ENCODE data around the gene RPS21.
"Not testable (repeated sequence)": the region's sequence is repeated elsewhere in the genome, so short reads cannot be mapped to it uniquely, and the experiment has no call there.

RPS21 gene

DNA sequence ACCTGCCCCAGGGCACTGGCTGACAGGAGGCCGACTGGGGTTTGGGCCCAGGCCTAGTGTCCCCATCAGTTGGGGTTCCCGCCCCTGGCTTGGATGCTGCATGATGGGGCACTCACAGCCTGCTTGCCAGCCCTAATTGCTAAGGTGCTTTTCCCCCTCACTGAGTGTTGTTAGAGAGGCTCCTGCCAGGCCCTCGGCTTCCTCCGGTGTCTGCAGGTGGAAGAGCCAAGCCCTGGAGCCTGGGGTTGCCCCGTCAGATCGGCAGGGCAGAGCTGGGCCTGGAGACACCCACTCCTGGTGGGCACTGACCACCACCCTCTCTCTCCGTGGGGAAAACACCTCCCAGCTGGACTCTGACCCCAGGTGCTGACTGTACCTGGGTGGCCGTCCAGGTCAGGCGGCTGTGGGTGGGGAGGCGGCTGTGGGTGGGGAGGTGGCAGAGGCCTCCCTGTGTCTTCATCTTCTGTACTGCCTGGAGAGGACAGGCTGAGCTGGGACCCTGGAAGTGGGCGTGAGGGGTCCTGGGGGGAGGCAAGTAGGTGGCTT is 26.2 kb downstream of the RPS21 start:
- DNase-seq, result no peak

DNA sequence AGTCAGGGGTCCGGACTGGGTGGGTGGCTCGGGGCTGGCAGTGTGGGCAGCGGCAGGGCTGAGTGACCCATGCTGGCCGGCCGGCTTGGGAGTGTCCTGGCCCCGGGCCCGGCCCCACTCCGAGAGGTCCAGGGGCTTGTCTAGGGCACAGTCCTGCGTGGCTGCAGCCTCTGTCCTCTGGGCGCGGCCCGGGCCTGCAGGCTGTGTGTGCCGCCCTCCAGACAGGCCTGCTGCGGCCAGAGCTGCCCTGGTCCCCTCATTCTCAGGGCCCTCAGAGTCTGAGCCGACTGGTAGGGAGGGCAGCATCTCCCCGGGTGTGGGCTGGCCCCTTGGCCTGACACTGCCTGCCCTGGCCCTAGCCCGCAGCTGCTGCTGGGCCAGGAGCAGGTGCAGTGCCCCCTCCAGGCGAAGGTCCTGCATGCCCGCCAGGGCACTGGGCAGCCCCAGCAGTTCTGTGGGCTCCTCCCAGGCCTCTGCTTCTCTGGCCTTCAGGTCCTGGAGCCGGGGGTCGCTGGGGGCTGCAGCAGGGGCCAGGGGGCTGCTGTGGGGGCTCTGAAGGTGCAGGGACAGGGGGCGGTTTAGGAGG is 27.1 kb downstream of the RPS21 start:
- no peak for DNase-seq

GRCh38 chr20:62415354-62416111 is 28.6 kb downstream of the RPS21 start:
- DNase-seq, result no peak

DNA sequence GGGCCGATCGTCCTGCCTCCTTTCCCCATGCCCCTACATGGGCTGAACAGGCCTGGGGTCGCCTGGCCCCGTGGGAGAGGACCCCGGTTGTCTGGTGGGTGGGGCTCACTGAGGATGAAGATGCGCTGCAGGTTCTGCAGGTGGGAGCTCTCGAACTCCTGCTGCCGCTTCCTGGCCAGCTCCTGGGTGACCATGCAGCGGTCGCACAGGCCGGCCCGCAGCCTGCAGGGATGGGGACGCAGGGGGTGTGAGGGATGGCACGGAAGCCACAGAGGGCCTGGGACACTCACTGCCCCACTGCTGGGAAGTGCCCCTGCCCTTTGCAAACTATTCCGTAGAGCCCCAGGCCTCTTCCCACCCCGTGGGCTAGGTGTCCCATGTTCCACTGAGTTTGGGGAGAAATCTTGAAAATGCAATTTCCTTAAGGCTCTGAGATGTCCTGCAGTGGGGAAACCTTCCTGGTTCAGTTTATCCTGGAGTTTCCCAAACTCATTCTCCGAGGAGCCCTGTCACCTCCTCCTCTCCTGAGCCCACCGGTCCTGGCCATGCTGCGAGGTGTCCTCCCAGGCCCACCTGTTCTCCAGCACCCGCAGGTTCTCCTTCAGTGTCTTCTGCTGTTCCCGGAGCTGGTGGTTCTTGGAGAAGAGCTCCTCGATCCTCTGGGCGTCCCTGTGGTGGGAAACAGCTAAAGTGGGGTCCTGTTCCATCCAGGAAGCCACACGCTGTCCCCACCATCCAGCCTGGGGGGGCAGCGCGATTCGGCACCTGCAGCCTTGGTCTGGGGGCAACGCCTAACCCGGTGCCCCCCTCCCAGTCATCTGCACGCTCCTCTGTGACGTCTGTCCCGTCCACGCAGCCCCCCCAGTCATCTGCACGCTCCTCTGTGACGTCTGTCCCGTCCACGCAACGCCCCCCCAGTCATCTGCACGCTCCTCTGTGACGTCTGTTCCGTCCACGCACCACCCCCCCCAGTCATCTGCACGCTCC is 30.0 kb downstream of the RPS21 start:
- DNase-seq, result no peak

DNA sequence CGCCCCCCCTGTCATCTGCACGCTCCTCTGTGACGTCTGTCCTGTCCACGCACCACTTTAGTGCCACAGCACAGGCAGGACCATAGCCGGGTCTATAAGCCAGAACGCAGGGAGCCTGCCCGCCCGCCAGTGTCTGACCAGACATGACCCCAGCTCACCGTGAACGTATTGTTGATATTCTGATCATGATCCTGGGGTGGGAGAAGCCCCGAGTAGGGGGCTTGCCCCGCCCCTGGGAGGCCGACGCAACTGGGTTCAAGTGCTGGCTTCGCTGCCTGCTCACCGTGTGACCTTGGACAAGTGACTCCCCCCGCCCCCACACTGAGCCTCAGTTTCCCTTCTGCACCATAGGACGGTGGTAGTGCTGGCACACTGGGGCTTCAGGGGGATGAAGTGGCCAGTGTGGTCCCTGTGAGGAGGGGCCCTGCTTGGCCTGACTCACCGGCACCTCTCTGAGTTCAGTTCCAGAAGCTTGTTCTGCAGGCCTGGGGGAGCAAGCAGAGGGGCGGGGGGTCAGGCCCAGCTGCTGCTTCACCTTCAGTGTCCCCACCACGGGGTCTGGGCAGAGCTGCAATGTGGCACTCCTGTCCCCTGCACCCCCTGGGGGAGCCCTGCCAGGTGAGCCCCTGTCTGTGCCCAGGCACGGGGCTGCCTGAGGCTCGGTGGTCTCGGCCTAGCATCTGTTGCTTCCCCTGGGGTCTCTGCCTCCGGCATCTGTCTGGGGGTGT is 31.2 kb downstream of the RPS21 start:
- no peak for DNase-seq

- DNase-seq, result no peak
Measured at GRCh38 chr20:62418709-62419487, 32.0 kb downstream of the RPS21 start.

DNA sequence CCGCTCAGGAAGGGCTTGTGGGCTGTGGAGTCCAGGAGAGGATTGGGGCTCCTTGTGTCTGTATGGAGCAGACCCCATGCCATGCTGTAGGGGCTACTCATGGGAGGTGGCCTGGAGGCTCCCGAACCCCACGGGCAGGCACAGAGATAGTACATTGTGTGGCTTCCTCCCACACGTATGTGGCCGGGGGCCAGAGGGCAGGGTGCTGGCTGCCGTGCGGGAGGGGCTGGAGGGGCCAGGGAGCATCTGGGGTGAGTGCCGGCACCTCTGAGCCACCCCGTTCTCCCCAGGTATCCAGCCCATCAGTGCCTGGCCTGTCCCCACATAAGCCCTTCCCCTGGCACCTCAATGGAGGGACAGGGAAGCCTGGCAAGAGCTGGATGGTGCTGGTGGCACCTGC is 32.9 kb downstream of the RPS21 start:
- no peak for DNase-seq

DNA sequence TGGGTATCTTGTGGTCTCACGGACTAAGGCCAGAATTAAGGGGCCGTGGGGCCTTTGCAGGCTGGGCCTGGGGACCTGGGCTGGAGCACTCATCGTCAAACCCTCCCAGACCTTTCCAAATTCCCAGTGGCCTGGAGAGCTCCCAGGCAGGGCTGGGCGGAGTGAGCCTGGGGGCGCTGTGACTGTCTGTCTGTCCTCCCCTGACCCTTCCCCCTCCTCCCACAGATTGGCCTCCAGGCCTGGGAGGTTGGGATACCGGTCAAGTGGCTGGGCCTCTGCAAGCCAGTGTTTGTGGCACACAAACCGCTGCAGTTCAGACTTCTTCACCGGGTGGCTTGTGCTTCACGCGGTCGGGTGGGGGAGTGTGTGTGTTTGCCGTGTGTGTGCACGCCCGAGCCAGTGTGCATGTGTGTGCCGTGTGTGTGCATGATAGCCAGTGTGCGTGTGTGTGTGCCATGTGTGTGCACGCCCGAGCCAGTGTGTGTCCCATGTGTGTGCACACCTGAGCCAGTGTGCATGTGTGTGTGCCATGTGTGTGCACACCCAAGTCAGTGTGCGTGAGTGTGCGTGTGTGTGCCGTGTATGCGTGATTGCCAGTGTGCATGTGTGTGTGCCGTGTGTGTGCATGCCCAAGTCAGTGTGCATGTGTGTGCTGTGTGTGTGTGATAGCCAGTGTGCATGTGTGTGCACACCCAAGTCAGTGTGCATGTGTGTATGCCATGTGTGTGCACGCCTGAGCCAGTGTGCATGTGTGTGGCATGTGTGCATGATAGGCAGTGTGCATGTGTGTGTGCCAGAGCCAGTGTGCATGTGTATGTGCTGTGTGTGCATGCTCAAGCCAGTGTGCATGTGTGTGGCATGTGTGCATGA is 34.2 kb downstream of the RPS21 start:
- no peak for DNase-seq

DNA sequence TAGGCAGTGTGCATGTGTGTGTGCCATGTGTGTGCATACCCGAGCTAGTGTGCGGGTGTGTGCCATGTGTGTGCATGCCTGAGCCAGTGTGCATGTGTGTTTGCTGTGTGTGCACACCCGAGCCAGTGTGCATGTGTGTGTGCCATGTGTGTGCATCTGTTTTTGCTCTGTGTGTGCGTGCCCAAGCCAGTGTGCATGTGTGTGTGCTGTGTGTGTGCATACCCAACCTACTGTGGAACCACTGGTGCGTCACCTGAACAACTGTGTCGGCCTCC is 34.8 kb downstream of the RPS21 start:
- no peak for DNase-seq

GRCh38 chr20:62422636-62423325 is 35.9 kb downstream of the RPS21 start:
- no peak for DNase-seq

DNA sequence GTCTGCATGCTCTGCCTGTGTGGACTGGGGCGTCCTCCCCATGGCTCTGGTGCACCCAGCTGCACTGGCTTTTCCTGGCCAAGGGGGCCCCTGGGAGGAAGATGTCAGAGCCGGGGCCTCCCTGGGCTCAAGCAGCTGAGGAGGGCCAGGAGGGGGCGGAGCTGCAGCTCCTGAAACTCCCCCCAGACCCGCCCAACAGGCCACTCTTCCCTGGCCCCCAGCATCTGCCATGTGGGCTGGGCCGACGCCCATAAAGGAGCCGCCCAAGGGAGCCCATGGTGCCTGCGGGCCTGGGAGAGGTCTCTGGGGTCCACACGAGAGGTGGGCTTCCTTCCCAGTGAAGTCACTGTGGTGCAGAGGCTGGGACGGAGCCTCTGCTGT is 36.4 kb downstream of the RPS21 start:
- no peak for DNase-seq

DNA sequence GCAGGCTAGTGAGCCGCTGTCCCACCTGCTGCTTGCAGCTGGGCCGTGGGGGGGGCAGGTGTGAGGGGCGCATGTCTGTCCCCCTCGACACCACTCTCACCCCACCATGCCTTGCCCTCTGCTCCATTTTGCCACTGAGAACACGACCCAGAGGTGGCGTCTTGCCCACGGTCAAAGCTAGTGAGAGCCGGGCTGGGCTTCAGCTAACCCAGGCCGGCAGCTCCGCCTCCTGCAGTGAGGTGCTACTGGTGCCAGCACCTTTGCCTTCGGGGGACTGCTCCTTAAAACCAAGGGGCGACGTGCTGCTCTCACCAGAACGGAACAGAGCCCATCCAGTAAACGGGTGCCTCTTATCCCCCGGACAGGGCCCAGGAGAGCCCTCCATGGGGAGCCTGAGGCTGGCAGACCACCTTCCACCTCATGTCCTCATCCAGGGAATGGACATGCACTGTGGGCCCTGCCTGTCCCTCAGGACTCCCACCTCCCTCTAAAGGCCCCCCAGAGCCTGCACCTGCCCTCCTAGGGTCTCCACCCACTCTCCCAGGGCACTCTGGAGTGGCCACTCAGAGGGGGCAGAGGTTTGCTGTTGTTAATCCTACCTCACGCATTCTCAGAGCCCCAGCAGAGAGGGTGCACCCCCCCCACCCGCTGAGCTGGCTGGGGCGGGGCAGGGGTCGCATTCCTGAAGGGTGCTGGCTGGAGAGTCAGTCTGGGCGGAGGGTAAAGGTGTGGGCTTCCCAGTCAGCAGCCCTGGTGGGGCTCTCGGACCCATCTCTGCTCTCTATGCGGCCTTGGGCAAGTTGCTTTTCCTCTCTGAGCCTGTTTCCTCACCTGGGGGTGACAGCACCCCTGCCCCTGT is 37.6 kb downstream of the RPS21 start:
- DNase-seq, result no peak

DNA sequence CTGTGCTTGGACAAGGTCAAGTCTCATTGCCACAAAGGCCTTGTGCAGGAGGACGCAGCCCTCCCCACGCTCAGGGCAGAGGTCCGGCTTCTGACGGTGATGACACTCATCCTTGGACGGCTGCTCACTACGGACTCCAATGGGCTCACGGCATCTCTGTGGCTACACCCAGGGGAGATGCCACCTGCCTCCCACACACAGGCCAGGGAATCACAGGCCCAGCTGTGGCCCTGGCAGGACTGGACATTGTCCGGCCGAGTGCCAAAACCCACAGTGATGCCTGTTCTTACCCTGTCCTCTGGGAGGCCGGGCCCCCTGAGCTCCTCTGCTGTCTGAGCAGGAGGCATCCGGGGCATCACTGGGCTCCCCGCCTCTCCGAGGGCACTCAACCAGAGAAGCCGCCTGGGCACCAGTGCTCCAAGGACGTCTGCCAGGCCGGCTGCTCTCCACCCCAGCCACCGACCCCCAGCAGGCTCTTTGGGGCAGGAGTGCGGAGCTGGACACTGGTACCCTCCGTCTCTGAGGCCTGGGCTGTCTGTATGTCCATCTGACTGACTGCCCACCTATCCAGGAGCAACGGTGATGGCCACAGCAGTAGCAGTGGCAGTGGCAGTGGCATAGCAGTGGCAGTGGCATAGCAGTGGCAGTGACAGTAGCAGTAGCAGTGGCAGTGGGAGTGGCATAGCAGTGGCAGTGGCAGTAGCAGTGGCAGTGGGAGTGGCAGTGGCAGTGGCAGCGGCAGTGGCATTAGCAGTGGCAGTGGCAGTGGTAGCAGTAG is 38.6 kb downstream of the RPS21 start:
- no peak for DNase-seq

DNA sequence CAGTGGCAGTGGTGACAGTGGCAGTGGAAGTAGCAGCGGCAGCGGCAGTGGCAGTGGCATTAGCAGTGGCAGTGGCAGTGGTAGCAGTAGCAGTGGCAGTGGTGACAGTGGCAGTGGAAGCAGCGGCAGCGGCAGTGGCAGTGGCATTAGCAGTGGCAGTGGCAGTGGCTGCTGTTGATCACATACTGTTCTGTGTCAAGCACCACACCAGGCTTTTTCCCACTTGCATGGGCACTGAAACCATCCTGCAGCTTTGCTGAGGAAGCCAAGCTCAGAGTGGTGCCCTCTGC is 39.1 kb downstream of the RPS21 start:
- not testable (repeated sequence) for DNase-seq

GRCh38 chr20:62426699-62427131 is 39.8 kb downstream of the RPS21 start:
- no peak for DNase-seq

GRCh38 chr20:62427172-62428001 is 40.5 kb downstream of the RPS21 start, which contains the start of gene RBBP8NL:
Gene RBBP8NL (minus strand): TSS chr20:62427539. CDS start chr20:62419647, 7,892 bp downstream.
- DNase-seq, result no peak

- DNase-seq, result no peak
Measured at GRCh38 chr20:62428002-62428372, 41.1 kb downstream of the RPS21 start.
